Activated T-helper 1 cell treated with anti-CD3 and anti-CD28 coated beads, Interleukin-12 subunit alpha, Interleukin-12 subunit beta, Interleukin-2, Interleukin-4 antibody, amounts not matched to agents 30 ng/mL and 10 ng/mL and 1 ng/mL, durations not matched to agents 14 hours and 24 hours and 36 hours (primary cell): ENCODE measurements around the gene NECTIN1. TPM values are rescaled to one million over a fixed set of nuclear protein-coding genes. Genes with fewer than 3 reads are reported as not detected.

ENCODE experiments used
- DNase-seq: peaks from one replicate; pipeline ENCODE4 v3.0.0; 2021; ENCODE audit warnings: low spot score
- H3K27ac Mint-ChIP-seq: one replicate; pipeline ENCODE4 v1.8.0; 2021; ENCODE audit warnings: mild to moderate bottlenecking, mixed read lengths
- H3K27me3 Mint-ChIP-seq: one replicate; pipeline ENCODE4 v1.8.0; 2022; ENCODE audit warnings: mild to moderate bottlenecking, moderate library complexity, mixed read lengths; ENCODE audit not compliant: insufficient read depth
- H3K36me3 Mint-ChIP-seq: one replicate; pipeline ENCODE4 v1.8.0; 2021; ENCODE audit warnings: low read depth, mixed read lengths
- H3K4me1 Mint-ChIP-seq: one replicate; pipeline ENCODE4 v1.8.0; 2021; ENCODE audit warnings: low read depth, mixed read lengths
- H3K4me3 Mint-ChIP-seq: one replicate; pipeline ENCODE4 v1.8.0; 2021; ENCODE audit warnings: mild to moderate bottlenecking, moderate library complexity, mixed read lengths
- H3K9me3 Mint-ChIP-seq: one replicate; pipeline ENCODE4 v1.8.0; 2021; ENCODE audit warnings: mixed read lengths
- intact Hi-C: fragments of 100-400 bp; cut with micrococcal nuclease; formaldehyde crosslinking; loops from one replicate; pipeline ENCODE4 v1.15.1; 2024
- total RNA-seq: library from RNA; stranded (reverse); gene quantifications from 2 replicates; pipeline ENCODE4 v1.2.3, GENCODE V29; 2022

Gene NECTIN1
- total RNA-seq, 1 donor from 2014 or later = 4.5 TPM

- Mint-ChIP-seq H3K9me3 (no peaks in the 10 kb centered on the region), H3K36me3 (no peaks in the 10 kb centered on the region), H3K4me1 (no peaks in the 10 kb centered on the region), H3K27me3 (no peaks in the 10 kb centered on the region), H3K27ac (no peak overlapping the region), H3K4me3 (no peak overlapping the region)
- DNase-seq = no peak
- intact Hi-C loops = no loop called here
Measured at GRCh38 chr11:119764108-119764868, 35.3 kb upstream of the NECTIN1 start.

GRCh38 chr11:119763071-119763728 is 34.2 kb upstream of the NECTIN1 start:
- no peaks in the 10 kb centered on the region for H3K4me1 Mint-ChIP-seq
- intact Hi-C loops = no loop called here

GRCh38 chr11:119759747-119760412 is 30.9 kb upstream of the NECTIN1 start:
- Mint-ChIP-seq H3K27me3 (peaks cover 6% of the 10 kb centered on the region), H3K36me3 (no peaks in the 10 kb centered on the region), H3K27ac (no peak overlapping the region), H3K9me3 (no peaks in the 10 kb centered on the region), H3K4me3 (no peak overlapping the region), H3K4me1 (no peaks in the 10 kb centered on the region)
- DNase-seq = no peak
- intact Hi-C loops = no loop called here

More at GRCh38 chr11:119763071-119763728, 34.2 kb upstream of the NECTIN1 start:
- DNase-seq = no peak
- Mint-ChIP-seq H3K4me3 (no peak overlapping the region), H3K36me3 (no peaks in the 10 kb centered on the region), H3K27ac (no peak overlapping the region), H3K27me3 (peaks cover 1% of the 10 kb centered on the region), H3K9me3 (no peaks in the 10 kb centered on the region)

DNA sequence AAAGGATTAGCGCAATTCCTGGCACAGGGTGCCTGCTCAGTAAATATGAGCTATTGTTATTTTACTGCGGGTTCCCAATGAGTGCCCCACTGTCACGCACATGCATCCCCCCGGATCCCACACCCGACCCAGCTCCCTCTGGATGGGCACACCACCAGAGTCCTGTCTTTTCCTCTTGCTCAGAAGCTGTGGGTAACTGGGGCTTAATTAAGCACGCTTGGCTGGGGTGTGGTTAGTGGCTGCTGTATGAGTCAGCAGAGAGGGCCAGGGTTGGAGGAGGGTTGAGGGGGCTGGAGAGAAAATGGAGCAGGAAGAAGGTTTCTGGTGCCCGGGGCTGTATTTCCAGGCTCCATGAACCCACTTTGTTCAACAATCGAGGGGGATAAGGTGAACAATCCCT is 30.3 kb upstream of the NECTIN1 start:
- Mint-ChIP-seq H3K4me1 (no peaks in the 10 kb centered on the region), H3K27ac (no peak overlapping the region), H3K36me3 (no peaks in the 10 kb centered on the region), H3K27me3 (peaks cover 9% of the 10 kb centered on the region), H3K9me3 (no peaks in the 10 kb centered on the region), H3K4me3 (no peak overlapping the region)
- DNase-seq = no peak
- intact Hi-C loops = no loop called here

- no peaks in the 10 kb centered on the region for H3K36me3 Mint-ChIP-seq
- H3K4me1 Mint-ChIP-seq = no peaks in the 10 kb centered on the region
- DNase-seq = no peak
- intact Hi-C loops = no loop called here
- no peak overlapping the region for H3K4me3 Mint-ChIP-seq
- no peaks in the 10 kb centered on the region for H3K9me3 Mint-ChIP-seq
- H3K27ac Mint-ChIP-seq = no peak overlapping the region
- peaks cover 9% of the 10 kb centered on the region for H3K27me3 Mint-ChIP-seq
Measured at GRCh38 chr11:119758291-119758690, 29.3 kb upstream of the NECTIN1 start.

- Mint-ChIP-seq H3K9me3 (no peaks in the 10 kb centered on the region), H3K4me3 (no peak overlapping the region), H3K27me3 (peaks cover 11% of the 10 kb centered on the region), H3K4me1 (no peaks in the 10 kb centered on the region), H3K27ac (no peak overlapping the region), H3K36me3 (no peaks in the 10 kb centered on the region)
- intact Hi-C loops = no loop called here
- DNase-seq = no peak
Measured at GRCh38 chr11:119757378-119757777, 28.4 kb upstream of the NECTIN1 start.

DNA sequence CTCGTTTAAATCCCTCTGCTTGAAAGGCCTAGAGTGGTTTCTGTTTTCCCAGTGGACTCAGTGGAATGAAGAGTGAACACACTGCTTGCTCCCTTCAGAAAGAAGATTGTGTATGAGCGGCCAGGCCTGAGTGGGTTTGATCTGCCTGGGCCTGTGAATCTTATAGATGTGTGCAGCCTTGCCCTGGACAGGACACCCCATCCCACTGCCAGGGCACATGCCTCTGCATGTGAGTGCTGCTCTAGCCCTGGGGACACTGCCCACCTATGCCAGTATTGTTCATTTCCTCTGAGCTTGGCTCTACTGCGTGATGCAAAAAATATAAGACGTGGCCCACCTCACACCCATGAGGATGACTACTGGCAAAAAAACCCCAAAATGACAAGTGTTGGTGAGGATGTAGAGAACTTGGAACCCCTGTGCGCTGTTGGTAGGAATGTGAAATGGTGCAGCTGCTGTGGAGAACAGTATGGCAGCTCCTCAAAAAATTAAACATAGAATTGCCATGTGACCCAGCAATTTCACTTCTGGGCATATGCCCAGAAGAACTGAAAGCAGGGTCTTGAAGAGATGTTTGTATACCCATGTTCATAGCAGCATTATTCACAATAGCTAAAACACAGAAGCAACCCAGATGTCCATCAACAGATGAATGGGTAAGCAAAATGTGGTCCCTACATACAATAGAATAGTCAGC is 27.3 kb upstream of the NECTIN1 start:
- Mint-ChIP-seq H3K9me3 (no peaks in the 10 kb centered on the region), H3K4me1 (peaks cover 5% of the 10 kb centered on the region)

DNA sequence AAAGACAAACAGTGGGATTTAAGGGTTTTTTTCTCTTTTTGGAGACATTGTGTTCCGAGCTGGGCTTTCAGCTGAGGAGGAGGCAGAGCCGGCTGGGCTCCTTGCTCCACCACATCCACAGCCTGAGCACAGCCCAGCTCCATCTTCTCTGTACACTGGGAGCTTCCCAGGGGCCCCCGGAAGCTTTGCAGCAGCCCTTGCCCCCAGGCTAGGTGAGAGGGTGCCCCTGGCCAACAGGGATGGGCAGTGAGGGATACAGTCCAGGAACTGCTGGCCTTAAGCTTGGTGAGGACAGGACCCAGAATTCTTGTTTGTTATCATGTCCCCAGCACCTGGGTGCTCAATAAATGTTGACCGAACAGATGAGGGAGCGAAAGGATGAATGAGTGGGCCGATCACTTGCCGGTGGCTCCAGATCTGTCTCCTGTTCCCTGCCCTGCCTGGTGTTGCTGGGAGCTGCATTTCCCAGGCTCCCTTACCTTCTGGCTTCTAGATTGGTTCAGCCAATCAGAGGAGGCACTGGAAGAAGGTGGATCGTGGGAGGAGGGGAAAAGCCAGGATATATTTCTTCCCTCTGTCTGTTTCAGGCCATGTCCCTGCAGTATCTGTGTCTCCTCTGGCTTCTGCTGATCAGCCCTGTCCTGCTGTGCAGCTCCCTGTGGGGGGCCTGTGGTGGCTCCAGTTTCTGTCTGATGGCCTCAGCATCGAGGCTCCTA is 26.5 kb upstream of the NECTIN1 start:
- Mint-ChIP-seq H3K4me3 (no peak overlapping the region), H3K27ac (no peak overlapping the region), H3K27me3 (peaks cover 18% of the 10 kb centered on the region), H3K9me3 (no peaks in the 10 kb centered on the region), H3K36me3 (no peaks in the 10 kb centered on the region), H3K4me1 (peaks cover 5% of the 10 kb centered on the region)
- no peak for DNase-seq
- intact Hi-C loops = no loop called here

More for the DNA sequence above, 27.3 kb upstream of the NECTIN1 start:
- no peak overlapping the region for H3K27ac Mint-ChIP-seq
- intact Hi-C loops = no loop called here
- H3K27me3 Mint-ChIP-seq = peaks cover 18% of the 10 kb centered on the region
- H3K4me3 Mint-ChIP-seq = no peak overlapping the region
- DNase-seq = no peak
- H3K36me3 Mint-ChIP-seq = no peaks in the 10 kb centered on the region

- Mint-ChIP-seq H3K4me1 (peaks cover 5% of the 10 kb centered on the region), H3K4me3 (no peak overlapping the region), H3K36me3 (no peaks in the 10 kb centered on the region), H3K27ac (no peak overlapping the region), H3K9me3 (no peaks in the 10 kb centered on the region), H3K27me3 (peaks cover 18% of the 10 kb centered on the region)
- intact Hi-C loops = no loop called here
- DNase-seq = no peak
Measured at GRCh38 chr11:119754656-119755355, 25.8 kb upstream of the NECTIN1 start.

DNA sequence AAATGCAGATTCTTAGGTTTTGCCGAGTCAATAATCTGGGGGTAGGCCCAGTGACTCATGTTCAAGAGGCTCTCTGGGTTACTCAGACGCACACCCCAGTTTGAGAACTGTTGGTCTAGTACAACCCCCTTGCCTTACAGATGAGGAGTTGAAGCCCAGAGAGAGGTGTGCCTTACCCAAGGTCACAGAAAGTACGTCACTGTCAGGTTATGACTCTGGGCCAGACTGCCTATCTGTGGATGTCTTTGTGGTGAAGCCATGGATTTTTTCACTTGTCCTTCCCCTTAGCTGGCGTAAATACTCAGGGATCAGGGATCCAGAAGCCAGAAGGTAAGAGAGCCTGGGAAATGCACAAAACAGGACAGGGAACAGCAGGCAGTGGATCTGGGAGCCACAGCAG is 25.2 kb upstream of the NECTIN1 start:
- intact Hi-C loops = no loop called here
- H3K4me1 Mint-ChIP-seq = peaks cover 5% of the 10 kb centered on the region
- H3K27me3 Mint-ChIP-seq = peaks cover 20% of the 10 kb centered on the region
- DNase-seq = no peak
- H3K4me3 Mint-ChIP-seq = no peak overlapping the region
- no peaks in the 10 kb centered on the region for H3K36me3 Mint-ChIP-seq
- H3K9me3 Mint-ChIP-seq = no peaks in the 10 kb centered on the region
- no peak overlapping the region for H3K27ac Mint-ChIP-seq

DNA sequence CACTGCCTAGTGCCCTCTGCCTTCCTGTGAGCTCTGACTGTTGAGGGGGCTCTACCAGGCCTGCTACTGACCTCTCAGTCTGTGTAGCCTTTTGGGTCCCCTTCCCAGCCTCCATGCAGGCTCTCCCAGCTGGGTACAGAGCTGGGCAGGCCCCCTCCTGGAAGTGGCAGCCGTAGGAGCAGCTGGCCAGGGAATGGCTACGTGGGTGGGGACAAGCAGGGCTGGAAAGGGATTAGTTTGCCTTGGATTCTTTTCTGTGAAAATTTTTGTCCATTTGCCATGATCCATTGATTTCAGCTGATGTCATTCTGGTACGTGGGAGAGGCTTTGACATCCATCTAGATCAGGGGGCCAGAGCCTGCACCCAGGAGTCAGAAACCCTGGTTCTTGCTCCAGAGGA is 23.9 kb upstream of the NECTIN1 start:
- H3K4me1 Mint-ChIP-seq = peaks cover 5% of the 10 kb centered on the region
- intact Hi-C loops = no loop called here
- H3K27ac Mint-ChIP-seq = no peak overlapping the region
- no peaks in the 10 kb centered on the region for H3K36me3 Mint-ChIP-seq
- DNase-seq = no peak
- H3K27me3 Mint-ChIP-seq = peaks cover 18% of the 10 kb centered on the region
- H3K9me3 Mint-ChIP-seq = no peaks in the 10 kb centered on the region
- H3K4me3 Mint-ChIP-seq = no peak overlapping the region

DNA sequence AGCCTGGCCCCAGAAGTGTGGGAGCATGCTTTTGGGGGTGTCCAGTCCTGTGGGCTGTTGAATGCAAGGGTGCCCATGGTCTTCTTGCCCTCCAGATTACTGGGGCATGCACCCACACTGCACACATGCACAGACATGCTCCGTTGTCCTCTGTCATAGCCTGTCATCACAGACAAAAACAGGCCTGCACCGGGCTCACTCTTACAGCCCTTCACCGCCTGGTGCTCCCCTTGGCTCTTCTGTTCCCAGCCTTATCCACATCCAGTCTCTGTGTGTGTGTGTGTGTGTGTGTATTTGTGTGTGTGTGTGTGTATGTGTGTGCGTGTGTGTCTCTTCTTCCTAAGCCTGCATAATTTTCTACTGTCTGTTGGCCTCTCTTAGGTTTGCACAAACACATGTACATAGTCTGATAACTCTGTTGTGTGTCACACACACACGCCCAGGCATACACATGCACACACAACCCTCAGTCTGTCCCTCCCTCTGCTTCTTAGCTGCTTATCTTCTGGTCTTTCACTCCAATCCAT is 23.4 kb upstream of the NECTIN1 start:
- Mint-ChIP-seq H3K27ac (no peak overlapping the region), H3K27me3 (peaks cover 17% of the 10 kb centered on the region), H3K9me3 (no peaks in the 10 kb centered on the region), H3K4me1 (peaks cover 5% of the 10 kb centered on the region), H3K4me3 (no peak overlapping the region), H3K36me3 (no peaks in the 10 kb centered on the region)
- DNase-seq = no peak
- intact Hi-C loops = no loop called here
